RPMI7951 (cell line): ENCODE measurements around the gene ITGB4. TPM values are rescaled to one million over a fixed set of nuclear protein-coding genes. Genes with fewer than 3 reads are reported as not detected.

ENCODE experiments used
- DNase-seq: peaks from one replicate; pipeline ENCODE4 v3.0.0-alpha.2; 2012; ENCODE audit warnings: low read depth
- total RNA-seq: library from RNA; depleted of rRNA; stranded (reverse); fragments of >200 nt; shearing (Covaris generic); gene quantifications from 2 replicates; pipeline ENCODE4 v1.2.3, GENCODE V29; 2014

The ITGB4 gene
- total RNA-seq, 1 experiment from 2014 or later = 0.36 TPM

DNA sequence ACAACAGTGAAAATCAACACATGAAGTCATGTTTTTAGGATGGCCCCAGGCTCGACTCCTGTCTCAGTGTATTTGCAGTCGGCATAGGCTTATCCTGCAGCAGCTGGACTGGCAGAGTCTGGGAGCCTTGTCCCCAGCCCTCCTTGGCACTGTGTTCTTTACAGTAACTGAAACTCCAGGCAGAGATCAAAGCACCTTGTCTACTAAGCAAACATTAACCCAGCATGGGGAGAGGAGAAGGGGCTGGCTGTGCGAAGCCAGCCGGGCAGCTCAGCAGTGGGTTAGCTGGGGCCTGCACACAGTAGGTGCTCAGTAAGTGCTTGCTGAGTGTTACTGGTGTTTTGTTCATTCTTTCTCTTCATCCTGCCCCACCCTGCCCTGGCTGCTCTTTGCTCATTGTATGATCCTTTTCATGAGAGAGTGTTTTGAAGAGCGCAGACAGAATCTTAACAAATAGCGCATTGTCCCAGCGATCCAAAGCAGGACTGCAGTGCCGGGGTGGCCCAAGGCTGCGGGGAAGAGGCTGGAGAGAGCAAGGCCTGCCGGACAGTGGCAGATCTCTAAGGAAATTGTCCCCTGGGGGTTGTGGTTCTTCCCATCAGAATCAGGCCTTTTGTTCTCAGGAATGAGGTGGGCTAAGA lies 23.5 kb upstream of the ITGB4 start:
- DNase-seq = peak; percentile 55

DNA sequence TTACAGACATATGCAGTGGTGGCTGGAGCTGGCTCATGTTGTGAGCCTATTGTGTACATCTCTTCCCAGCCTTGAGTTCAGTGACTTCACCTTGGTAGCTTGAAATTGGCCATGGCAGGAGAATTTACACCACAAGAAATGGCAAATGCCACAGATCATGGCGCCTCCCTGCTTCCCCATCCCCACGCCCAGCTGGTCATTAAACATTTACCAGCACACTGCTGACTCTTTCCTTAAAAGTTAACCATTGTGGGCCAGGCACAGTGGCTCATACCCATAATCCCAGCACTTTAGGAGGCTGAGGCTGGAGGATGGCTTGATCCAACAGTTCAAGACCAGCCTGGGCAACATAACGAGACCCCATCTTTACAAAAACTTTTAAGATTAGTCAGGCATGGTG lies 22.6 kb upstream of the ITGB4 start:
- DNase-seq = no peak

DNA sequence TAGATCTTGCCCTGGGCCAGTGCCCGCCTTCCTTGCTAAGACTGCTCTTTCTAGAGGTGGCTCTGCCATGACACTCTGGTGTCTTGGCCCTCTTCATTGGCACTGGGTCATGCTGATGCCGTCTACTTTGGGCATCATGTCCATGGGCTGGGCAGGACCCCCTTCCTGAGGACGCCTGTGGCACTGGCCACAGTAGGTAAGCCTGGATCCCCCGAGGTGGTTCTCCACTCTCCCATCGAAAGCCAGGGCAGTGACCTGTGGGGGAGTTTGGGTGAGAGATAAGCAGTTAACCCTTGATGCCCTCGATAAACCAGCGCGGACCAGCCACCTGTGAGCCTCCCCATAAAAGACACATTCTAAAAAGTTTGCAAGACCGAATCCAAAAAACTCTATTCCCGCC lies 20.0 kb upstream of the ITGB4 start:
- DNase-seq = no peak

DNA sequence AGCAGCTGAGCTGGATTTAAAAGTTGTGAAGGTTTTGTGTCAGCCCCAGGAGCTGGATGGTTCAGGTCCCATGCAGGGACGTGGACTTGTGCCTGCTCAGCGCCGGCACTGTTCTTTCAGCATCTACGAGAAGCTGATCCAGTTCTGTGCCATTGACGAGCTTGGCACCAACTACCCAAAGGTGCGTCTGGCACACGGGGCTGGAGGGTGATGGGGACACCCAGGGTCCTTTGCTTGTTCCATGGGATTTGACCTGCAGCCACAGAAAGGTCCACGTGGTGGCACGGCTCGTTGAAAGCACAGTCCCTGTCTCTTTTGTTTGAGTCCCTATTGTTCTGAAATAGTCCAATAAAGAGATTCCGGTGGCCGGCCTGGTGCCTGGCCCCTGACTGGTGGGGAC lies 18.1 kb upstream of the ITGB4 start:
- DNase-seq = no peak

DNA sequence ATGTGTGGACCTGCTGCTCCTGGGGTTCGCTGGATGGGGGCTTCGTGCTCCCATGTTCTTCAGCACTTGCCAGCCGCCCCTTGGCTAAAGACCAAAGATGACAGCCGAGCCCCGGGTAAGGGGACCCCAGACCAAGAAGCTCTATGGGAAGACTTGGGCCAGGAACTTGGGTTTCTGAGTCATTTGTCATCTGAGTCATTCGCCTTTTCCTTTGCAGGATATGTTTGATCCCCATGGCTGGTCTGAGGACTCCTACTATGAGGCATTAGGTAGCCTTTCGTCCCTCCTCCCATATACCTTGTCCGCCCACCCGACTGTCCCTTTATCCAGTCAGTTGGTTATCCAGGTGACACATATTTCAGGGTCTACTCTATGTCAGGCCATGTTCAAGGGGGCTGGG lies 17.7 kb upstream of the ITGB4 start:
- no peak for DNase-seq

DNA sequence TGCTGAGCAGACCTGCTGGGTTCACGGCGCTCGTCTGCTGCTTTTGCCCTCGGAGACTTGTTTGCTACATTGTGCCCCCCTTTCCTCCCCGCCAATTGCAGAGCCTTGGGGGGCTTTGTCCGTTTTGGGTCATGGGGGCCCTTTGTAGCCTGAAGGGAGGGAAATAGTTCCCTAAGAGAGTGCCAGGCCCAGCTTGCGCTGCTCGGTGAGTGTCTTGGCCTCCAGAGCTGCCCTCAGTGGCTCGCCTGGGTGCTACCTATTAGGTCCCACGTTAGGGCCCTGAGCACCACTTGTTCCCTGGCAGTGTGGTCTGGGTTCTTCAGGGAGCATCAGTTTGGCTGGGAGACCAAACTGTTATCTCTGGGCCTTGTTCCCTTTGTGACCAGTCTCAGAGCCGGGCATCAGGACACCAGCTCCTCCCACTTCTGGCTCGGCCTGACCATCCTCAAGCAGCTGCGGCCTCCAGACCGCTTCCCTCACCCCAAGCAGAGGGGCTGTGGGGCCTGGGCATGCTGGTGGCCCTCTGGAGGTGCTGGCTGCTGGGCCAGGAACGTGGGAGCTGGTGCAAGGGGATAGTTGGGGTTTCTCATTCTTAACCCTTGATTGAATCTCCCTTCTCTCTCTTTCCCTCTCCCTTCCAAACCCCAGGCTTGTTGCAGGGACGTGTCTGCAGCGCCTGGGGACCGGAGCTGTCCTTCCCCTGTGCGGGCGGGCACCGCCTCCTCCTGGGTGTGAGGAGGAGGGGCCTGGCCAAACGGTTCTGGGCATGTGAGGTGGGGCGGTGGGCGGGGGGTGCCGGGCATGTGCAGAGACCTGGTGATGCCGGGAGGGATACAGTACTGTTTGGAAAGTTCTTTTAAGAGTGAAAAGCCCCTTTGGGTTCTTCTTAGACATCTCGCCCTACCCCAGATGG lies 16.0 kb upstream of the ITGB4 start:
- DNase-seq = no peak

DNA sequence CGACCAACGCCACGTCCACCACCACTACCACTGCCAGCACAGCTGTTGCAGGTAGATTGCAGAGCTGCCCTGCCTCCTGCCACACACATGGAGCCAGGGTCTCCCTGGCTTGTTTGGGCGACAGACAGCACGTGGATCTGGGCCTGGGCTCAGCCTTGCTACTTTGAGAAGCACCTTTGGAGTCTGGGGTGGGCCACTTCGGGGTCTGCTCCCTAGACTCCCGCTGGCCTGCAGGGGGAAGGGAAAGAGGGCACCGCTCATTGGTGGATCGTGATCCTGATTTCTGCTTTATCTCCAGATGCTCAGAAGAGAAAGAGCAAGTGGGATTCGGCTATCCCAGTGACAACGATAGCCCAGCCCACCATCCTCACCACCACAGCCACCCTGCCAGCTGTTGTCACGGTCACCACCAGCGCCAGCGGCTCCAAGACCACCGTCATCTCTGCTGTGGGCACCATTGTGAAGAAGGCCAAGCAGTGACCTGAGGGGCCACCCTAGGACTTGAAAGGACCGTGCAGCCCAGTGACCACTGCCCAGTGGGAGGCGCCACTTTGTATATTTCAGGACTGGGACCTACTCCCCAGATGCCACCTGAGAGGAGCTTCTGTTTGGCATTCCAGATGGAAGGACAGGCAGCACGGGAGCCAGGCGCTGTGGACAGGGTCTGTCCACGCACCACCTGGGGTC lies 15.1 kb upstream of the ITGB4 start:
- no peak for DNase-seq

DNA sequence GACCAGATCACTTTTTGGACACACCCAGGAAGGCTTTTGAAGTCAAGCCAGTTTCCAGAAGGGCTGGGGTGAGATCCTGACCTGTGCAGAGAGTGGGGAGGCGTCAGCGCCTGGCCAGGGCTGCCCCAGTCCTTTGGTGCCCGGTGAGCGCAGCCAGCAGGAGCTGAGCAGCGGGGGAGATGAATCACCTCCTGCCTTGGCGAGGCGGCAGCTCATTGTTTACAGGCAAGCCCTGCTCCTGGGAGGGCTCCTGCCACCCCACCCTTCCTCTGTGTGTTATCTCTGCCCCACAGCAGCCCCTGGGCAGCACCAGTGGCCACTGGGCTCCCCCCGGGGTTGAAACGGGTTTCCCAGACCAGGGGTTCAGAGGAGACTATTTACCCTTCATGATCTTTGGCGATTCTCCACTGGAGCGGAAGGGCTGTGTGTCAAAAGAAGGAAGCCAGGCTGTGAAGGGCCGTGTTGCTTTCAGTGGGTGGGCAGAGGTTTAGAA lies 14.1 kb upstream of the ITGB4 start:
- DNase-seq = peak; percentile 69

DNA sequence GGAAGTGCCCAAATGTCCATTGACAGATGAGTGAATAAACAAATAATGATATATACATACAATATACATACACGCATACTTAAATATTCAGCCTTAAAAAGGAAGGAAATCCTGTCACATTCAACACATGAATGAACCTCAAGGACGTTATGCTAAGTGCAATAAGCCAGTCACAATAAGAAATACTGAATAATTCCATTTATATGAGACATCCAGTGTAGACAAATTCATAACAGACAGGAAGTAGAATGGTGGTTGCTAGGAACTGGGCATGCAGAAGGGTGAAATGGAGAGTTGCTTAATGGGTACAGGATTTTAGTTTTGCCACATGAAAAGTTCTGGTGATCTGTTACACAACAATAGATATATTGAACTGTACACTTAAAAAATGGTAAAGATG lies 8.8 kb upstream of the ITGB4 start:
- no peak for DNase-seq

DNA sequence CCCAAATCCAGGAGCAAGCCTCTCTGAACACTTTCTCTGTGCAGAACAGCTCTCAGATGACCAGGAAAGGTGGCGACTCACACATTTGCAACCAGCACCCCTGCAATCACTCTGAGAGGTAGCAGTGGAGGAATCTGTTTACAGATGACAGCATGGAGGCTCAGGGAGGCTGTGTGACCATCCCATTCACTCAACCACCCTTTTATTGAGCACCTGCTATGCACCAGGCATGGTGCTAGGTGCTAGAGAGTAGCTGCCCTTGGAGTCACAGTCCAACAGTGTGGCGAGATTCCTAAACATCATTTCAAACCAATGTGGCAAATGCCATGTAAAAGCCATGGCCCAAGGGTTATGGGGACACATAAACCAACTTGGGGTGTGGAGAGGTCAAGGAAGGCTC lies 1.5 kb upstream of the ITGB4 start:
- no peak for DNase-seq

DNA sequence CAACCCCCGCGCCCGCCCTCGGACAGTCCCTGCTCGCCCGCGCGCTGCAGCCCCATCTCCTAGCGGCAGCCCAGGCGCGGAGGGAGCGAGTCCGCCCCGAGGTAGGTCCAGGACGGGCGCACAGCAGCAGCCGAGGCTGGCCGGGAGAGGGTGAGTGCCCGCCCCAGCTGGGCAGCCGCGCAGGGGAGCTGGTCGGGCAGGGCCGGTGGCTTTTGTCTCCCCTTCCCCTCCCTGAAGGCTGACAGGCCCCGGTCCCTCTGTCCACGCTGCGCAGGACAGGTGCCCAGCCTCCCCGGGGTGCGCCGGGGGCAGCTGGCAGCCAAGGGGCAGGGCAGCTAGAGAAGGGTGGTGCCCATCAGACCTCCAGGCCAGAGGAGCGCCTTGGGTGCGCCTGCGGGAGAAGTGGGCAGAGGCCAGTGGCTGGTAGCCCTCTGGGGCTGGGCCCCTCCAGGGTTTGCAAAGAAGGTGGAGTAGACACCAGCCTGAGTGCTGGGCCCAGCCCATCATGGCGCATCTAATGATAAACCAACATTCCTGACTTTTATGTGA lies 278 bp downstream of the ITGB4 start:
- no peak for DNase-seq

DNA sequence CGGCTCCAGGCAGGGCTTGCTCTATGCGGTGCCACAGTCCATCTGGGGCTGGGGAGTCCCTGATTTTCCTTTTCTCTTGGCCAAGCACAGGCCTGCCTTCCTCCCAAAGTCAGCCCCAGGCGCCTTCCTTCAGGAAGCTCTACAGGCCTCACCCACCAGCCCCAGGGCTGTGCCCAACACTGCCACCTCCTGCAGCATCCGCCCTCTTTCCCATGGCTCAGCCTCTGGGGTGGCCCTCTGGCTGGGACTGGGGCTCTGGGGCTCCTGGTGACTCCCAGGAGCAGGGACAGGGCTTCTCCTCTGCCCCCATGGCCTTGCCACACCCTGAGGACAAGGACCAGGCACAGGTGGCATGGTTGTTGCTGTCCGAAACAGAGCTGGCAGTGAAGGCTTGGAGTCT lies 817 bp downstream of the ITGB4 start:
- DNase-seq = no peak

DNA sequence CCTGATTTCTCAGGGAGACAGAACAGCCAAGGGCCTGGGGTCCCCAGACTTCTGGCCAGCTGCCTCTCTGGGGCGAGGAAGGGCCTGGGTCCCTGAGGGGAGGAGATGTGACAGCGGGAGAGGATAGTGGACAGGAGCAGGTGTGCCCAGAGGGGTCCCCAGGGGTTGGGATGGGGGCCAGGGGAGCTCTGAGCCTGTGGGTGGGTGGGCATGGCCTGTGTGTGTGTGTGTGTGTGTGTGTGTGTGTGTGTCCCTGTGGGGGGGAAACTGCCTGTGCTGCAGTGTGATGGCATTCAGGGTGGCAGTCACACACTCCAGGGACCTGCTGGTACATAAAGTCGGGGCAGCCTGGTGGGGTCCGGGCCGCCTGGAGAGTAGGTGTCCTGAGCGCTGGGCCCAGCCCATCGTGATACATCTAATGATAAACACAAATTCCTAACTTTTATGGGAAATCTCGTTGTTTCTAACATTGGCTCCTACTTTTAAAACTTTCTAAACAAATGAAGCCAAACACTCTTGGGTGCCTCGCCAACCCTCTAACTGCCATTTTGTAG lies 1.4 kb downstream of the ITGB4 start:
- no peak for DNase-seq

DNA sequence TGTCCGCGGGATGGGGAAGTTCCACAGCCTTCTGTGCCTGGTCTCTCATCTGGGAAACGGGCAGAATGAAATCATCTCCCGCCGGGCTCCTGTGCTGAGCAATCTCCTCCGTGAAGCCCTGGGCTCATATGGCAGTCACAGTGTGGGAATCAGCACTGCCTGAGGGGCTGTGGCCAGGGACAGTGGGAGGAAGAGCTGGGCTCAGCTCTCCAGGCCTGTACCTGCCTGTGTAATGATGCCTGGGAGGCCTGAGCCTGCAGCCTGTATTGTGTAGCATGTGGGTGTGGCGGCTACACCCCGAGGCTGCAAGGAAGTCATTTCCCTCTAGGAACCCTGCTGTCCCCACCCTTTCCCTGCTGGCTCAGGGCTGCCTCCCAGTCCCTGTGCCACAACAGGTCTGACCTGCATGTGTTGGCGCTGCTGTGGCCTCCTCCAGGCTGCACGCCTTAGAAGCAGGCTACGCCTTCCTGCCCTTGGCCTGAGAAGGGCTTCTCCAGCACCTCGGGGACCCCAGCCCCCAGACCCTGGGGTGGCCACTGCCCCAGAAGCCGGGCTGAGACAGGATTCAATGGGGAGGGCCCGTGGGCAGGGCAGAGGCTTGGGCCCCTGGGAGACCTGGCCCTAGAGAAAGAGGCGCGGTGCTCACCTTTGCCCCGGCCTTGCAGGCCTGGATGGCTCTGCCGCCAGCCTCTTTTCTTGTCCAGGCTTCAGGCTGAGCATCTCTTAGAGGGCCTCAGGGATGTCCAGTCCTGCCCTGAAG lies 2.1 kb downstream of the ITGB4 start:
- no peak for DNase-seq

DNA sequence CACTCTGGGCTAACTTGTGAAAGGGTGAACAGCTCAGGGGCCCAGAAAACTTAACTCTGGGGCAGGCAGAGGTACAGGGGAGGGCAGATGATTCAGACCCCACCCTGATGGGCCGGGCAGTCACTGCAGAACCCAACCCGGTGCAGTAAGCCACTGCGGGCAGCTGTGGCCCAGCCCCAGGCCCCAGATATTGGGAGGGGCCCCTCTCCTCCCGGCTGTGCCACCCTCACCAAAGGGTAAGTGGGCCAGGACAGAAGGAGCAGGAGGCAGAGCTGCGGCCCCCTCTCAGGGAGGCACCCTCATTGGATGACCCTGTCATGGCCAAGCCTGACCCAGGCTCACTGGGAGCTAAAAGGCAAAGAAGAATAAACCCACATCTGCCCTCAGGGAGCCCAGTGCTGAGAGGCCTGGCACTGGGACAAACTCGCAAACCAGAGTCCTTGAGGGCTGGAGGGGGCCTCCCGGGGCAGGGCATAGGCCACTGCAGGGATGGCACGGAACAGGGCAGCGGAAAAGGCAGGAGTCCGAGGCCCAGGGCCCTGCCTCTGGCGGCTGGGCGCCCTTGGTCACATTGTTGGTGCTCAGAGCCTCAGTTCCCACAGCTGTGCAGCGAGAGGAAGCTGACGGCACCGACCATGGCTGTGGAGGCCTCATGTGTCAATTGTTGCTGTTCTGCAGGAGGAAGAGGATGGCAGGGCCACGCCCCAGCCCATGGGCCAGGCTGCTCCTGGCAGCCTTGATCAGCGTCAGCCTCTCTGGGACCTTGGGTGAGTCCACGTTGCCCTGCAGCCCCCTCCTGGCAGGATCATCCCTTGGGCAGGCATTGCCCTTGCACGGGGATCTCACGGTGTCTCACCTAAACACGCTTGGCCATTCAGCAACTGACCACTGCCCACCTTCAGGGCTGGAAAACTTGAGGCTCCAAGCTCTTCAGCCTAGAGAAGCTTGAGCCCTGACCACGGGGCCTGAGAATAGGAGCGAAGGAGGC lies 3.1 kb downstream of the ITGB4 start:
- DNase-seq = no peak

DNA sequence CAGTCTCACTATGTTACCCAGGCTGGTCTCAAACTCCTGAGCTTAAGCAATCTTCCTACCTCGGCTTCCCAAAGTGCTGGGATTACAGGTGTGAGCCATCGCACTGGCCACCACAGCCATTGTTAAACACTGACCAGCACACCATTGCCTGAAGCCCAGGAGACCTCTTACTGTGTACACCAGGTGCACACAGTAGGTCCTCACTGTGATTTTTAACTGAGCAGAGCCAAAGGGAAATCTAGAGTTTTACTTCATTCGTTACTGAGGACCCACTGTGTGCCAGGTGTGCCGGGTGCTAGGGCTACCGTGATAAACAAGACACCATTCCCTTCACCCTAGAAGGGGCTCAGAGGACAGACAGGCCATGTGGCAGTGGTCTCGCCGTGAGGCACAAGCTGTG lies 4.2 kb downstream of the ITGB4 start:
- no peak for DNase-seq

DNA sequence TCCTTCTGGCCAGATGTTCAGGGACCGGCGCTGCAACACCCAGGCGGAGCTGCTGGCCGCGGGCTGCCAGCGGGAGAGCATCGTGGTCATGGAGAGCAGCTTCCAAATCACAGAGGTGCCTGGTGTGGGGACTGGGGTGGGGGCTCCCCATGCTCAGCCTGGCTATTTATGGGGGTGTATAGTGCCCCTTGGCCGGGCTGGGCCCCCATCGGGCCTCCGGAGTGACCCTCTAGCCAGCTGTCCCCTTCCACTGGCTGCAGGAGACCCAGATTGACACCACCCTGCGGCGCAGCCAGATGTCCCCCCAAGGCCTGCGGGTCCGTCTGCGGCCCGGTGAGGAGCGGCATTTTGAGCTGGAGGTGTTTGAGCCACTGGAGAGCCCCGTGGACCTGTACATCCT lies 6.1 kb downstream of the ITGB4 start:
- DNase-seq = no peak

DNA sequence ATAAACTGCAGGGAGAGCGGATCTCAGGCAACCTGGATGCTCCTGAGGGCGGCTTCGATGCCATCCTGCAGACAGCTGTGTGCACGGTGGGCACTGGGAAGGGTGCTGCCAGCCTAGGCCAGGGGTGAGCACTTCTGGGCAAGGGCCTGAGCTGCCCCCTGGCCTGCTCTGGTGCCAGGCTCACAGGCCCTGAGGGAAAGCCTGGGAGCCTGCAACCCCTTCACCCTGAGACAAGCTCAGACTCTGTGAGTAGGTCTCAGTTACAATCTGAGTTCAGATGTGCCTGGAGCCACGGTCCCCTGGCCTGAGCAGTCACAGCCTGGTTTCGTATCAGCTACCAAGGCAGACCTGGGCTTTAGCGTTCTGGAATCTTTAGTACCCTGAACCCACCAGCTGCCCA lies 8.1 kb downstream of the ITGB4 start:
- DNase-seq = no peak

DNA sequence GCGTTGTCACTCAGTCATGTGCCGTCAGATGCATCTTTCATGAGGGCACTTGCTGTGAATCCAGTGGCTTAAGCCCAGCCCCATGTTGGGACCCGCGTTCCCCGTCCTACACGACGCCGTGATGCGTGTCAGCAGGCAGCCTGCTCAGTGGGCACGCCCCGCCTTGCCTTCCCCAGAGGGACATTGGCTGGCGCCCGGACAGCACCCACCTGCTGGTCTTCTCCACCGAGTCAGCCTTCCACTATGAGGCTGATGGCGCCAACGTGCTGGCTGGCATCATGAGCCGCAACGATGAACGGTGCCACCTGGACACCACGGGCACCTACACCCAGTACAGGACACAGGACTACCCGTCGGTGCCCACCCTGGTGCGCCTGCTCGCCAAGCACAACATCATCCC lies 8.8 kb downstream of the ITGB4 start:
- no peak for DNase-seq

DNA sequence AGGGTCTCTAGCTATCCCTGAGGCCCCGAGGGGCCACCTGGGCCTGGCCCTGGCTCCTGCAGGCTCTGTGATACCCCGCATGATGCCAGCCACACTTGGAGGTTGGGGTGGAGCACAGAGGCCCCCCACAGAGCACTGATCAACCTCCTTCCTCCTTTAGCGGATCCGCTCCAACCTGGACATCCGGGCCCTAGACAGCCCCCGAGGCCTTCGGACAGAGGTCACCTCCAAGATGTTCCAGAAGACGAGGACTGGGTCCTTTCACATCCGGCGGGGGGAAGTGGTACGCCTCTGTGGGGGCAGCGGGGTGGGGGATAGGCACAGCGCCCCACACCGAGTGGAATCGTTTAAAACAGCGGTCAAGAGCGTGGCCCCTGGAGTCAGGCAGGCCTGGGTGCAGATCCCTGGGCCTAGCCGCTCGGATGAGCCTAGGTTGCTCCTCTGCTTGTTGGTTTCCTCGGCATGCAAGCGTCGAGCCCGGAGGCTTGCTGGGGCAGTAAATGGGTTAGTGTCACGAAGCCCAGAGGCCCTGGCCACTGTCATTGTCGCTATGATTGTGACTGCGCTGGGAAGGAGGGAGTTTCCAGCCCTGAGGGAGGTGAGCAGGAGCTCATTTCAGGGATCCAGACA lies 9.9 kb downstream of the ITGB4 start:
- DNase-seq = no peak
